Activated CD4-positive, alpha-beta T cell treated with anti-CD3 and anti-CD28 coated beads, Interleukin-2, amount 10 ng/mL, durations not matched to agents 24 days and 14 days (primary cell): ENCODE data around the gene ZHX3. TPM values are rescaled to one million over a fixed set of nuclear protein-coding genes. Genes with fewer than 3 reads are reported as not detected.

ENCODE experiments used
- DNase-seq: peaks from one replicate; pipeline ENCODE4 v3.0.0; 2022
- H3K27ac Mint-ChIP-seq: one replicate; pipeline ENCODE4 v1.8.0; 2022; ENCODE audit warnings: mild to moderate bottlenecking, mixed read lengths
- H3K27me3 Mint-ChIP-seq: one replicate; pipeline ENCODE4 v1.8.0; 2022; ENCODE audit warnings: mixed read lengths
- H3K36me3 Mint-ChIP-seq: one replicate; pipeline ENCODE4 v1.8.0; 2022; ENCODE audit warnings: low read depth, mild to moderate bottlenecking, mixed read lengths
- H3K4me1 Mint-ChIP-seq: one replicate; pipeline ENCODE4 v1.8.0; 2021; ENCODE audit warnings: mixed read lengths
- H3K4me3 Mint-ChIP-seq: one replicate; pipeline ENCODE4 v1.8.0; 2022; ENCODE audit warnings: mild to moderate bottlenecking, moderate library complexity, mixed read lengths
- H3K9me3 Mint-ChIP-seq: one replicate; pipeline ENCODE4 v1.8.0; 2021; ENCODE audit warnings: mixed read lengths
- intact Hi-C: fragments of 100-400 bp; cut with micrococcal nuclease; formaldehyde crosslinking; loops from one replicate; pipeline ENCODE4 v1.15.1; 2023
- total RNA-seq: library from RNA; stranded (reverse); gene quantifications from 2 replicates; pipeline ENCODE4 v1.2.3, GENCODE V29; 2022

The ZHX3 gene
- total RNA-seq, 1 donor from 2014 or later: 11.7 TPM

GRCh38 chr20:41140226-41141133 is 177.1 kb downstream of the ZHX3 start:
- intact Hi-C loops: no loop called here
- Mint-ChIP-seq H3K4me3 (peak overlapping the region; percentile 96), H3K9me3 (no peaks in the 10 kb centered on the region), H3K27me3 (no peaks in the 10 kb centered on the region), H3K27ac (peak overlapping the region; percentile 95), H3K4me1 (peaks cover 71% of the 10 kb centered on the region), H3K36me3 (peaks cover 43% of the 10 kb centered on the region)
- DNase-seq: no peak

GRCh38 chr20:41139227-41140093 is 178.1 kb downstream of the ZHX3 start:
- intact Hi-C loops: loop anchor here (1.0 to 10.0 kb wide), 5 partner anchors 10 to 555 kb away; partner anchors contain the start of gene CHD6
- H3K36me3 Mint-ChIP-seq: peaks cover 34% of the 10 kb centered on the region
- H3K27ac Mint-ChIP-seq: peak overlapping the region; percentile 95
- no peaks in the 10 kb centered on the region for H3K9me3 Mint-ChIP-seq
- H3K27me3 Mint-ChIP-seq: no peaks in the 10 kb centered on the region
- H3K4me3 Mint-ChIP-seq: peak overlapping the region; percentile 96
- peak; percentile 77 for DNase-seq
- H3K4me1 Mint-ChIP-seq: peaks cover 70% of the 10 kb centered on the region

- H3K9me3 Mint-ChIP-seq: no peaks in the 10 kb centered on the region
- H3K27ac Mint-ChIP-seq: peak overlapping the region; percentile 95
- H3K4me3 Mint-ChIP-seq: peak overlapping the region; percentile 96
- peaks cover 28% of the 10 kb centered on the region for H3K36me3 Mint-ChIP-seq
- peak; percentile 82 for DNase-seq
- H3K27me3 Mint-ChIP-seq: no peaks in the 10 kb centered on the region
- intact Hi-C loops: loop anchor here (1.0 to 10.0 kb wide), 5 partner anchors 11 to 556 kb away; partner anchors contain the start of gene CHD6
- peaks cover 67% of the 10 kb centered on the region for H3K4me1 Mint-ChIP-seq
Measured at GRCh38 chr20:41138475-41139226, 178.9 kb downstream of the ZHX3 start.

GRCh38 chr20:41137614-41138474 is 179.7 kb downstream of the ZHX3 start:
- peaks cover 28% of the 10 kb centered on the region for H3K36me3 Mint-ChIP-seq
- H3K27me3 Mint-ChIP-seq: no peaks in the 10 kb centered on the region
- H3K9me3 Mint-ChIP-seq: no peaks in the 10 kb centered on the region
- intact Hi-C loops: loop anchor here (5.0 to 10.0 kb wide), 3 partner anchors 34 to 557 kb away; partner anchors contain the start of gene CHD6
- H3K4me3 Mint-ChIP-seq: peak overlapping the region; percentile 96
- peak; percentile 91 for DNase-seq
- peaks cover 63% of the 10 kb centered on the region for H3K4me1 Mint-ChIP-seq
- H3K27ac Mint-ChIP-seq: peak overlapping the region; percentile 95

- peak; percentile 96 for DNase-seq
- Mint-ChIP-seq H3K4me3 (peak within 1 kb of the TSS; percentile 96), H3K36me3 (peaks cover 28% of the 10 kb centered on the region), H3K4me1 (peaks cover 57% of the 10 kb centered on the region), H3K27me3 (no peaks in the 10 kb centered on the region), H3K27ac (peak within 1 kb of the TSS; percentile 95), H3K9me3 (no peaks in the 10 kb centered on the region)
- intact Hi-C loops: loop anchor here (1.0 to 10.0 kb wide), 5 partner anchors 35 to 558 kb away; partner anchors contain the start of genes CHD6, TOP1 and ZHX3
Measured at GRCh38 chr20:41136680-41137613, 180.6 kb downstream of the ZHX3 start, which contains the start of gene PLCG1. Gene PLCG1, plus strand, starts transcription at chr20:41137543. Its CDS starts 99 bp downstream, at chr20:41137642.

GRCh38 chr20:41135888-41136679 is 181.4 kb downstream of the ZHX3 start:
- no peaks in the 10 kb centered on the region for H3K9me3 Mint-ChIP-seq
- H3K4me3 Mint-ChIP-seq: peak overlapping the region; percentile 80
- H3K27me3 Mint-ChIP-seq: no peaks in the 10 kb centered on the region
- DNase-seq: no peak
- peaks cover 55% of the 10 kb centered on the region for H3K4me1 Mint-ChIP-seq
- intact Hi-C loops: loop anchor here (1.0 to 10.0 kb wide), 7 partner anchors 36 to 559 kb away; partner anchors contain the start of genes CHD6, LPIN3, TOP1 and ZHX3
- peaks cover 26% of the 10 kb centered on the region for H3K36me3 Mint-ChIP-seq
- peak overlapping the region; percentile 87 for H3K27ac Mint-ChIP-seq

- H3K27ac Mint-ChIP-seq: peak overlapping the region; percentile 87
Measured at GRCh38 chr20:41135187-41135887, 182.2 kb downstream of the ZHX3 start.

GRCh38 chr20:41134362-41135186 is 183.0 kb downstream of the ZHX3 start:
- Mint-ChIP-seq H3K4me3 (no peak overlapping the region), H3K27me3 (no peaks in the 10 kb centered on the region), H3K36me3 (peaks cover 17% of the 10 kb centered on the region), H3K4me1 (peaks cover 42% of the 10 kb centered on the region), H3K9me3 (no peaks in the 10 kb centered on the region), H3K27ac (peak overlapping the region; percentile 77)
- intact Hi-C loops: loop anchor here (1.0 to 10.0 kb wide), 5 partner anchors 38 to 560 kb away; partner anchors contain the start of genes CHD6 and LPIN3
- no peak for DNase-seq

More at GRCh38 chr20:41135187-41135887, 182.2 kb downstream of the ZHX3 start:
- H3K27me3 Mint-ChIP-seq: no peaks in the 10 kb centered on the region
- H3K4me3 Mint-ChIP-seq: peak overlapping the region; percentile 80
- H3K4me1 Mint-ChIP-seq: peaks cover 50% of the 10 kb centered on the region
- H3K9me3 Mint-ChIP-seq: no peaks in the 10 kb centered on the region
- intact Hi-C loops: loop anchor here (1.0 to 10.0 kb wide), 5 partner anchors 37 to 559 kb away; partner anchors contain the start of genes CHD6 and LPIN3
- DNase-seq: peak; percentile 89
- H3K36me3 Mint-ChIP-seq: peaks cover 22% of the 10 kb centered on the region

GRCh38 chr20:41133709-41134361 is 183.7 kb downstream of the ZHX3 start:
- H3K4me3 Mint-ChIP-seq: no peak overlapping the region
- intact Hi-C loops: loop anchor here (10.0 kb wide), 1 partner anchor 561 kb away; no protein-coding TSS in a partner anchor
- no peaks in the 10 kb centered on the region for H3K9me3 Mint-ChIP-seq
- peaks cover 40% of the 10 kb centered on the region for H3K4me1 Mint-ChIP-seq
- H3K36me3 Mint-ChIP-seq: peaks cover 11% of the 10 kb centered on the region
- DNase-seq: peak; percentile 84
- H3K27me3 Mint-ChIP-seq: no peaks in the 10 kb centered on the region
- peak overlapping the region; percentile 77 for H3K27ac Mint-ChIP-seq
